GM12878 (cell line): ENCODE results near the gene S1PR2. TPM values are rescaled to one million over a fixed set of nuclear protein-coding genes. Genes with fewer than 3 reads are reported as not detected.

Experiments
- ATF3 ChIP-seq: IDR thresholded peaks from 2 replicates; pipeline ENCODE4 v1.6.1; 2011; ENCODE audit warnings: low read depth, mild to moderate bottlenecking, low read length, moderate library complexity, borderline replicate concordance; ENCODE audit errors: extremely low read depth
- BACH1 ChIP-seq: fragments of 450-650 bp; IDR thresholded peaks from 2 replicates; pipeline ENCODE4 v1.6.1; 2017; ENCODE audit warnings: mild to moderate bottlenecking, borderline replicate concordance
- CBFB ChIP-seq: IDR thresholded peaks from 2 replicates; pipeline ENCODE4 v1.6.1; 2016; ENCODE audit warnings: antibody characterized with exemption, low read depth
- CHD1 ChIP-seq: IDR thresholded peaks from 2 replicates; pipeline ENCODE4 v1.6.1; 2012; ENCODE audit warnings: low read depth, low read length, improper control_type of control experiment
- CREB1 ChIP-seq: IDR thresholded peaks from 2 replicates; pipeline ENCODE4 v1.6.1; 2012; ENCODE audit warnings: low read depth, mild to moderate bottlenecking, inconsistent platforms
- EED ChIP-seq: sonication (generic); IDR thresholded peaks from 2 replicates; pipeline ENCODE4 v1.6.1; 2016; ENCODE audit warnings: antibody characterized with exemption, low read depth
- ETV6 ChIP-seq, 2 experiments: fragments of 450-650 bp in 1 of 2; IDR thresholded peaks in 1 of 2; conservative IDR thresholded peaks in 1 of 2; 2 replicates each; pipeline ENCODE4 v1.6.1; 2014; ENCODE audit warnings: antibody characterized with exemption in 1 of 2, borderline replicate concordance in 1 of 2, low read depth in 1 of 2, mild to moderate bottlenecking in 1 of 2, moderate library complexity in 1 of 2
- EZH2 ChIP-seq: IDR thresholded peaks from 2 replicates; pipeline ENCODE4 v1.6.1; 2012; ENCODE audit warnings: low read depth, mild to moderate bottlenecking, control low read depth, inconsistent platforms, low read length, borderline replicate concordance; ENCODE audit not compliant: control insufficient read depth
- HSF1 ChIP-seq: fragments of 150-350 bp; IDR thresholded peaks from 2 replicates; pipeline ENCODE4 v1.6.1; 2014; ENCODE audit warnings: mild to moderate bottlenecking, low read depth, low read length
- IRF5 ChIP-seq: fragments of 450-650 bp; IDR thresholded peaks from 2 replicates; pipeline ENCODE4 v1.6.1; 2017; ENCODE audit warnings: borderline replicate concordance
- NFIC ChIP-seq: IDR thresholded peaks from 2 replicates; pipeline ENCODE4 v1.6.1; 2012; ENCODE audit warnings: low read depth, mild to moderate bottlenecking, inconsistent platforms, low read length, moderate library complexity
- NR2C1 ChIP-seq: fragments of 450-650 bp; IDR thresholded peaks from 2 replicates; pipeline ENCODE4 v1.6.1; 2017; ENCODE audit warnings: antibody characterized with exemption, mild to moderate bottlenecking, moderate library complexity
- PML ChIP-seq: IDR thresholded peaks from 2 replicates; pipeline ENCODE4 v1.6.1; 2012; ENCODE audit warnings: low read length, inconsistent platforms
- RAD21 ChIP-seq: IDR thresholded peaks from 2 replicates; pipeline ENCODE4 v1.6.1; 2011; ENCODE audit warnings: mild to moderate bottlenecking, low read depth, low read length, moderate library complexity; ENCODE audit not compliant: insufficient read depth
- RELA ChIP-seq: fragments of 450-650 bp; IDR thresholded peaks from 2 replicates; pipeline ENCODE4 v1.8.0; 2014; ENCODE audit warnings: borderline replicate concordance; ENCODE audit not compliant: partially characterized antibody
- SMAD5 ChIP-seq: IDR thresholded peaks from 2 replicates; pipeline ENCODE4 v1.6.1; 2016; ENCODE audit warnings: antibody characterized with exemption, low read depth
- SPI1 ChIP-seq: IDR thresholded peaks from 2 replicates; pipeline ENCODE4 v1.6.1; 2011; ENCODE audit warnings: low read depth, mild to moderate bottlenecking, low read length, moderate library complexity, borderline replicate concordance; ENCODE audit not compliant: insufficient read depth
- ZNF217 ChIP-seq: fragments of 450-650 bp; IDR thresholded peaks from 2 replicates; pipeline ENCODE4 v1.6.1; 2017; ENCODE audit warnings: antibody characterized with exemption, mild to moderate bottlenecking
- ZNF592 ChIP-seq: fragments of 450-650 bp; IDR thresholded peaks from 2 replicates; pipeline ENCODE4 v1.6.1; 2017; ENCODE audit warnings: mild to moderate bottlenecking, moderate library complexity
- polyA plus RNA-seq, 11 experiments: library from polyadenylated mRNA; depleted of rRNA in 4 of 11; unstranded in 6 of 11; stranded (reverse) in 5 of 11; fragments of >200 nt; fragmentation: Nextera tagmentation in 4 of 11; fragmentation: Illumina TruSeq in 1 of 11; extraction: Ambion mirVana in 4 of 11; extraction: Trizol in 1 of 11; gene quantifications; 1 replicate in 1 of 11; 2 replicates in 10 of 11; pipeline versions ENCODE4 v1.2.1 to v1.2.3, GENCODE V29; 2011 to 2016; ENCODE audit warnings: inconsistent platforms in 2 of 11, missing spikeins in 2 of 11, low read depth in 1 of 11
- total RNA-seq, 4 experiments: library from RNA; depleted of rRNA in 3 of 4; stranded (reverse); fragments of >200 nt in 3 of 4; fragmentation: Illumina TruSeq in 1 of 4; extraction: Trizol in 1 of 4; gene quantifications; 2 replicates each; pipeline versions ENCODE4 v1.2.1 to v1.2.3, GENCODE V29; 2013 to 2021

The S1PR2 gene
- total and polyA plus RNA-seq, 10 of the 15 experiments (the other 5 are each of a cell fraction or from before 2014, with no cell fraction given) = 4.9 to 26.8 (median 11.6) TPM

- TF ChIP-seq ZNF592 = no peak
- TF ChIP-seq CHD1 = peak; percentile 5; the same call in 1 of the 2 replicates
- peak; percentile 92 for TF ChIP-seq PML
- peak; percentile 85 for TF ChIP-seq CBFB
- TF ChIP-seq RAD21 = no peak
- no peak for TF ChIP-seq SPI1
- peak; percentile 51; the same call in 1 of the 2 replicates for TF ChIP-seq BACH1
- TF ChIP-seq CREB1 = peak; percentile 73; the same call in 1 of the 2 replicates
- TF ChIP-seq ATF3 = no peak
- peak in 1 of 2 experiments; percentile 64; a peak in 1 of 4 replicates for TF ChIP-seq ETV6 (conservative IDR thresholded peaks at IDR 0.05 in 1 of 2, IDR thresholded peaks at IDR 0.05 in 1 of 2; ENCODE audit: borderline replicate concordance in 1 of 2, low read depth in 1 of 2)
- TF ChIP-seq NR2C1 = peak; percentile 49; the same call in 1 of the 2 replicates
- TF ChIP-seq EZH2 = no peak
- peak; percentile 65 for TF ChIP-seq RELA
- TF ChIP-seq EED = no peak; the same call in 1 of the 2 replicates
- TF ChIP-seq IRF5 = no peak
- TF ChIP-seq SMAD5 = peak; percentile 96
- no peak for TF ChIP-seq NFIC
- TF ChIP-seq ZNF217 = no peak; the same call in 1 of the 2 replicates
- no peak for TF ChIP-seq HSF1
These were observed 39.7 kb upstream of the S1PR2 start, which contains the start of gene ICAM1 (continued) for GRCh38 chr19:10270616-10271394.
